GM18867 (cell line): ENCODE results near the gene SSTR5.

ENCODE experiments used
- ATAC-seq: cut with Tn5 transposase; IDR thresholded peaks from one replicate; pipeline ENCODE4 v1.9.1; 2021; ENCODE audit warnings: mild to moderate bottlenecking, moderate library complexity; ENCODE audit not compliant: unreplicated experiment

Gene SSTR5

GRCh38 chr16:1120577-1120941 is 48.0 kb downstream of the SSTR5 start:
- no peak for ATAC-seq

GRCh38 chr16:1121009-1121408 is 48.5 kb downstream of the SSTR5 start:
- no peak for ATAC-seq

- ATAC-seq = no peak
These were observed 49.3 kb downstream of the SSTR5 start for GRCh38 chr16:1121601-1122397.

- no peak for ATAC-seq
These were observed 49.8 kb downstream of the SSTR5 start for GRCh38 chr16:1122398-1122765.

- ATAC-seq = no peak
These were observed 51.1 kb downstream of the SSTR5 start for GRCh38 chr16:1123525-1124230.

- ATAC-seq = no peak
These were observed 51.7 kb downstream of the SSTR5 start for GRCh38 chr16:1124291-1124690.

- no peak for ATAC-seq
These were observed 52.2 kb downstream of the SSTR5 start for GRCh38 chr16:1124795-1125194.

- ATAC-seq = no peak
These were observed 52.9 kb downstream of the SSTR5 start for GRCh38 chr16:1125471-1125870.

GRCh38 chr16:1126044-1126443 is 53.5 kb downstream of the SSTR5 start:
- ATAC-seq = no peak

GRCh38 chr16:1126586-1126985 is 54.0 kb downstream of the SSTR5 start:
- ATAC-seq = no peak

- no peak for ATAC-seq
These were observed 54.6 kb downstream of the SSTR5 start for GRCh38 chr16:1127101-1127500.

GRCh38 chr16:1127971-1128715 is 55.6 kb downstream of the SSTR5 start:
- ATAC-seq = no peak

- no peak for ATAC-seq
These were observed 56.8 kb downstream of the SSTR5 start for GRCh38 chr16:1129106-1129960.

- no peak for ATAC-seq
These were observed 57.8 kb downstream of the SSTR5 start for GRCh38 chr16:1130382-1130781.
